Measurements from ENCODE around the gene ACTC1.
"Not testable (repeated sequence)": the region's sequence is repeated elsewhere in the genome, so short reads cannot be mapped to it uniquely, and the experiment has no call there.

GRCh38 chr15:34812868-34813365 lies 17.6 kb upstream of the ACTC1 start:
- TF ChIP-seq, protein P1, sequence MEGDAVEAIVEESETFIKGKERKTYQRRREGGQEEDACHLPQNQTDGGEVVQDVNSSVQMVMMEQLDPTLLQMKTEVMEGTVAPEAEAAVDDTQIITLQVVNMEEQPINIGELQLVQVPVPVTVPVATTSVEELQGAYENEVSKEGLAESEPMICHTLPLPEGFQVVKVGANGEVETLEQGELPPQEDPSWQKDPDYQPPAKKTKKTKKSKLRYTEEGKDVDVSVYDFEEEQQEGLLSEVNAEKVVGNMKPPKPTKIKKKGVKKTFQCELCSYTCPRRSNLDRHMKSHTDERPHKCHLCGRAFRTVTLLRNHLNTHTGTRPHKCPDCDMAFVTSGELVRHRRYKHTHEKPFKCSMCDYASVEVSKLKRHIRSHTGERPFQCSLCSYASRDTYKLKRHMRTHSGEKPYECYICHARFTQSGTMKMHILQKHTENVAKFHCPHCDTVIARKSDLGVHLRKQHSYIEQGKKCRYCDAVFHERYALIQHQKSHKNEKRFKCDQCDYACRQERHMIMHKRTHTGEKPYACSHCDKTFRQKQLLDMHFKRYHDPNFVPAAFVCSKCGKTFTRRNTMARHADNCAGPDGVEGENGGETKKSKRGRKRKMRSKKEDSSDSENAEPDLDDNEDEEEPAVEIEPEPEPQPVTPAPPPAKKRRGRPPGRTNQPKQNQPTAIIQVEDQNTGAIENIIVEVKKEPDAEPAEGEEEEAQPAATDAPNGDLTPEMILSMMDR (conservative IDR thresholded peaks at IDR 0.05), result not testable (repeated sequence)
- TF ChIP-seq EZH2 (IDR thresholded peaks at IDR 0.05; ENCODE audit: low read depth), result not testable (repeated sequence)

Measured in PC-9 (cell line).